HG03045 (cell line): ENCODE data around the gene DMXL1.

ENCODE experiments used
- ATAC-seq: cut with Tn5 transposase; IDR thresholded peaks from one replicate; pipeline ENCODE4 v1.9.1; 2021; ENCODE audit warnings: mild to moderate bottlenecking, moderate library complexity; ENCODE audit not compliant: unreplicated experiment

DMXL1 gene

GRCh38 chr5:119286511-119287488 lies 215.9 kb downstream of the DMXL1 start:
- ATAC-seq, result no peak

DNA sequence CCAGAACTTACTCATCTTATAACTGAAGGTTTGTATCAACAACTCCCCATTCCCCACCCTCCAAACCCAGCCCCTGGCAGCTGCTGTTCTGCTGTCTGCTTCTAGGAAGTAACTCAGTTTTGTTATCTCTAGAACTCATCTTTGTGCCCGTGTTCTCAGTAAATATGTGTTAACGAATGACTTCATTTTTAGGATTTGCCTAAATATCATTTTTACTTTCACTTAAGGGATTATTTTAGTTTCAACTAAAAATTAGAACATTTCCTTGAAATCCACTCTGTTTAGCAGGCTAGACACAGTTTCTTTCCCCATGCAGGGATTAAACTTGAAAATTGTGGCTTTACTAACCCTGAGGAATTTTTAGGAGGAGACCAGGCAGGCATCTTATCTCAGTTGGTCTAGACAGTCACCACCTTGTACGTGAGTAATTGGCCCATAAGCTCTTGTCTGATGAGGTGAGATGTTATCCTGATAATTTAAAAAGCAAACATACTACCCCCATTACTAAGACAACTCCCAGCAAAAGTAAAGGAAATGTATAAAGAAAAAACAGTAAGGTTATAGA lies 216.7 kb downstream of the DMXL1 start:
- peak; percentile 48 for ATAC-seq

DNA sequence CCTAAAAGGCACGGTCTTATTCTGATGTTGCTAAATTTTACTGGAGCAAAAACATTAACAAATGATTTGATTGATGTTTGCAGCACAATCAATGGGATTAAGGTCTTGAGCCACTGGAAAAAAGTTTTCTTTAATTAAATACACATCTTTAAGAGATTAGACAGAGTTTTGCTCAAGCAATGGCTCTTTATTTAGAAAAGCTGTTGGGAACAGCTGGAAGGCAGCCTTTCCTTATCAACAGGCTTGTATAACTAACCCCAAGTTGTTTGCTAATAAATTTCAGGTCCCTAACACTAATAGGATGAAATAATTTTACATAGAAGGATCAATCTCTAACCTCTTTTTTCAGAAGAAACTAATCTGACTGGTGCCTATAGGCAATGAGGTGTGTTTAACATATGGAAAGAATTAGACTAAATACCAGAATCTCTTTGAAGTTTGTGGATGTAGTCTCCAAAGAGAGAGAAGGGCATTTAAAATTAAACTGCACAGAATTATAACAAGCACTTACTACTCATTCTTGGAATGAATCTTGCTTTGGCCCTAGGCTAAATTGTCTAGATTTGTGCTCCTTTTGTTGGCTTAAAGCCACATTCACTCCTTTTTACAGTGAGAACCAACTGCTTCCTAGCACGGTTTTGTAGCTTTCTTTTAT lies 217.6 kb downstream of the DMXL1 start:
- ATAC-seq, result no peak

- ATAC-seq, result no peak
Measured at GRCh38 chr5:119289438-119290044, 218.7 kb downstream of the DMXL1 start.

DNA sequence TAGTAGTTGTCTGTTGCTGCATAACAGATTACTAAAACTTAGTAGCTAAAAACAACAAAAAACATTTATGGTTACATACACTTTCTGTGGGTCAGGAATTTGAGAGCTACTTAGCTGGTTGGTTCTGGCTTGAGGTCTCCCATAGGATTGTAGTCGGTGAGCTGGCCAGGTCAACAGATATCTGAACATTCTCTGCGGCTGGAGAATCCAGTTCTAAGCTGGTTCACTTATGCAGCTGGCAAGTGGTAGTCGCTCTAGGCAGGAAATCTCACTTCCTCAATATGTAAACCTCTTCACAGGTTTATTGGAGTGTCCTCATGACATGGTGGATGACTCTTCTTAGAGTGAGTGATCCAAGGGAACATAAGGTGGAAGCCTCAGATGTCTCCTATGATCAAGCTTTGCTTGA lies 219.3 kb downstream of the DMXL1 start:
- peak; percentile 81 for ATAC-seq

DNA sequence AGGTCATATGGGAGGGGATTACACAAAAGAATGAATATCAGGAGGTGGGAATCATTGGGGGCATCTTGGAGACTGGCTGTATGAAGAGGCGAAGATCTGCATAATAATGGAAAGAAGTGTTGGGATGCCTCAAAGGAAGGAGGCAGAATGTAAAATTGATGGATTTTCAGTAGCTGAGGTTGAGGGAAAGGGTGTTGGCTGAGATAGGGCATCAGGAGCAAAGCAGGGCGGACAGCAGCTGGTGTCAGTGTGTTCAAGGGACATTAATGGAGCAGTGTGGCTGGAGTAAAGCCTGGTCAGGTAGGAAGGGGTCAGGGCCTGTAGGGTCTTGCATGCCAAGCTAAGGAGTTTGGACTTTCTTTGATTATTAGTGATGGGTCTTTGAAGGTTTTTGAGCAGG lies 219.7 kb downstream of the DMXL1 start:
- no peak for ATAC-seq

DNA sequence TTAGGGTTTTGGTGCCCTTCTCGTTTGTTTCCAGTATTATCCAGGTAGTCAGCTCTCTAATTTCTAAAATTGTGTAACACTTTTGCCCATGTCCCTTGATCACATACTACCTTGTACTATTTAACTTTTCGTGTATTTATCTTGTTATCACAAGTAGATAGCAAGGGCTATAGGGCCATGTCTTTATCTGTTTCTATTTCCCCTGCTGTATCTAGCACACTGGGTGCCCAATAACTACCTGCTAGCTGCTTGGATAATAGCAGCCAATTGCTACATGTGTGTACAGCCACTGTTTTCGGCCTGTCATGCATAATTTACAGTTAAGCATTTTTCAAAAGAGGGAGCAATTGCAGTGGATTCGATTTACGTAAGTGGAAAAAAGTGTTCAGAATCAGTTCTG lies 220.2 kb downstream of the DMXL1 start:
- ATAC-seq, result no peak

DNA sequence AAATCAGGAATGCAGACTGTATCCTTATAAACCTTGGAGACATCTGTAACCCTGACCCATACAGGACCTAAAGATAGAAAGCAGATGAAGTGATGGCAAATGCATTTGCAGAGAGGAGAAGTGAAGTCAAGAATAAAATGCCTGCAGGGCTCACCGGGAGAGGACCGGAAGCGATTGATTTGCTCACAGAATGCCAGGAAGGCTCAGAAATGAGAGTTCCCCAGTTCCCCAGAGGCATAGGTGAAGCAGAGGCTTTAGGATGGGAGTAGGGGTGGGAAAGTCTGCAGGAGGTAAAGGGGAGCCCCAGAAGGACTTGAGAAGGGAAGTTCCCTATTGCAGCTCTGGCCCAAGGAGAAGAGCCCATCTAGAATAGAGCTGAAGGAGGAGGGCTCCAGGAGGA lies 221.0 kb downstream of the DMXL1 start:
- ATAC-seq, result no peak

- no peak for ATAC-seq
Measured at GRCh38 chr5:119292701-119293515, 222.0 kb downstream of the DMXL1 start.

DNA sequence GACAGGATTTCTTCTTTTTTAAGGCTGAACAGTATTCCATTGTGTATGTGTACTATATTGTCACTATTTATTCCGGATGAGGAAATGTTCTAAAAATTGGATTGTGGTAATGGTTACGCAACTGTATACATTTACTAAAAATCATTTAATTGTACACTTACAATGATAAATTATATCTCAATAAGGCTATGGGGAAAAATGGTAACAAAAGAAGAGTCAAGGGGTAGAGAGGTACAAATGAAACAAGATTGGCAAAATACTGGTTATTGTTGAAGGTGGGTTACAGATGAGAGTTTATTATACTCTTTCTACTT lies 222.6 kb downstream of the DMXL1 start:
- no peak for ATAC-seq
